ENCODE results near the gene CCL5. TPM values are rescaled to one million over a fixed set of nuclear protein-coding genes. Genes with fewer than 3 reads are reported as not detected.

CCL5 gene
- total RNA-seq, 1 donor from 2014 or later, result 0.60 TPM

- TF ChIP-seq, protein P1, sequence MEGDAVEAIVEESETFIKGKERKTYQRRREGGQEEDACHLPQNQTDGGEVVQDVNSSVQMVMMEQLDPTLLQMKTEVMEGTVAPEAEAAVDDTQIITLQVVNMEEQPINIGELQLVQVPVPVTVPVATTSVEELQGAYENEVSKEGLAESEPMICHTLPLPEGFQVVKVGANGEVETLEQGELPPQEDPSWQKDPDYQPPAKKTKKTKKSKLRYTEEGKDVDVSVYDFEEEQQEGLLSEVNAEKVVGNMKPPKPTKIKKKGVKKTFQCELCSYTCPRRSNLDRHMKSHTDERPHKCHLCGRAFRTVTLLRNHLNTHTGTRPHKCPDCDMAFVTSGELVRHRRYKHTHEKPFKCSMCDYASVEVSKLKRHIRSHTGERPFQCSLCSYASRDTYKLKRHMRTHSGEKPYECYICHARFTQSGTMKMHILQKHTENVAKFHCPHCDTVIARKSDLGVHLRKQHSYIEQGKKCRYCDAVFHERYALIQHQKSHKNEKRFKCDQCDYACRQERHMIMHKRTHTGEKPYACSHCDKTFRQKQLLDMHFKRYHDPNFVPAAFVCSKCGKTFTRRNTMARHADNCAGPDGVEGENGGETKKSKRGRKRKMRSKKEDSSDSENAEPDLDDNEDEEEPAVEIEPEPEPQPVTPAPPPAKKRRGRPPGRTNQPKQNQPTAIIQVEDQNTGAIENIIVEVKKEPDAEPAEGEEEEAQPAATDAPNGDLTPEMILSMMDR (IDR thresholded peaks at IDR 0.05; ENCODE audit: borderline replicate concordance), result no peak
- H3K4me1 ChIP-seq, result peaks cover 15% of the 10 kb centered on the region
- intact Hi-C loops (cut with micrococcal nuclease), result no loop called here
- no peak overlapping the region for H3K4me3 ChIP-seq
- H3K27ac ChIP-seq (replicated peaks), result no peak overlapping the region
- peaks cover 56% of the 10 kb centered on the region for H3K36me3 ChIP-seq
- no peaks in the 10 kb centered on the region for H3K9me3 ChIP-seq (replicated peaks)
- DNase-seq, result no peak
- no peaks in the 10 kb centered on the region for H3K27me3 ChIP-seq (ENCODE audit: low read depth)
Measured at GRCh38 chr17:35847006-35847405, 33.2 kb downstream of the CCL5 start.

- Histone ChIP-seq H3K4me1 (peaks cover 15% of the 10 kb centered on the region), H3K27me3 (ENCODE audit: low read depth) (no peaks in the 10 kb centered on the region), H3K36me3 (peaks cover 64% of the 10 kb centered on the region), H3K27ac (replicated peaks) (no peak overlapping the region), H3K9me3 (replicated peaks) (no peaks in the 10 kb centered on the region), H3K4me3 (no peak overlapping the region)
- TF ChIP-seq, protein P1 (IDR thresholded peaks at IDR 0.05; ENCODE audit: borderline replicate concordance), result no peak
- intact Hi-C loops (cut with micrococcal nuclease), result no loop called here
- no peak for DNase-seq
Measured at GRCh38 chr17:35846055-35846809, 33.9 kb downstream of the CCL5 start.

DNA sequence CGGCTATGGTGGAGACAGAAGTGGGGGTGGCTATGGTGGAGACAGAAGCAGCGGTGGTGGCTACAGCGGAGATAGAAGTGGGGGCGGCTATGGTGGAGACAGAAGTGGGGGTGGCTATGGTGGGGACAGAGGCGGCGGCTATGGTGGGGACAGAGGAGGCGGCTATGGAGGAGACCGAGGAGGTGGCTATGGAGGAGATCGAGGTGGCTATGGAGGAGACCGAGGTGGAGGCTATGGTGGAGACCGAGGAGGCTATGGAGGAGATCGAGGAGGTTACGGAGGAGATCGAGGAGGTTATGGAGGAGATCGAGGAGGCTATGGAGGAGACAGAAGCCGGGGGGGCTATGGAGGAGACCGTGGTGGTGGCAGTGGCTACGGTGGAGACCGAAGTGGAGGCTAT is 35.6 kb downstream of the CCL5 start:
- Histone ChIP-seq H3K9me3 (replicated peaks) (no peaks in the 10 kb centered on the region), H3K27ac (replicated peaks) (no peak overlapping the region), H3K4me1 (peaks cover 15% of the 10 kb centered on the region), H3K36me3 (peaks cover 81% of the 10 kb centered on the region), H3K27me3 (ENCODE audit: low read depth) (no peaks in the 10 kb centered on the region), H3K4me3 (no peak overlapping the region)
- TF ChIP-seq, protein P1 (IDR thresholded peaks at IDR 0.05; ENCODE audit: borderline replicate concordance), result no peak
- no peak for DNase-seq
- intact Hi-C loops (cut with micrococcal nuclease), result no loop called here

GRCh38 chr17:35843698-35844097 is 36.5 kb downstream of the CCL5 start:
- Histone ChIP-seq H3K36me3 (peaks cover 90% of the 10 kb centered on the region), H3K4me3 (no peak overlapping the region), H3K27ac (replicated peaks) (no peak overlapping the region), H3K9me3 (replicated peaks) (no peaks in the 10 kb centered on the region), H3K4me1 (peaks cover 15% of the 10 kb centered on the region), H3K27me3 (ENCODE audit: low read depth) (no peaks in the 10 kb centered on the region)
- intact Hi-C loops (cut with micrococcal nuclease), result no loop called here
- TF ChIP-seq, protein P1 (IDR thresholded peaks at IDR 0.05; ENCODE audit: borderline replicate concordance), result no peak
- no peak for DNase-seq

- Histone ChIP-seq H3K36me3 (peaks cover 95% of the 10 kb centered on the region), H3K27ac (replicated peaks) (no peak overlapping the region), H3K4me1 (peaks cover 8% of the 10 kb centered on the region), H3K4me3 (no peak overlapping the region), H3K9me3 (replicated peaks) (no peaks in the 10 kb centered on the region), H3K27me3 (ENCODE audit: low read depth) (no peaks in the 10 kb centered on the region)
- TF ChIP-seq, protein P1 (IDR thresholded peaks at IDR 0.05; ENCODE audit: borderline replicate concordance), result no peak
- intact Hi-C loops (cut with micrococcal nuclease), result no loop called here
- no peak for DNase-seq
Measured at GRCh38 chr17:35842239-35842638, 37.9 kb downstream of the CCL5 start.

Measured in left ventricle myocardium inferior (tissue), 1 donor.